Measurements from ENCODE around the gene RASAL3. TPM values are rescaled to one million over a fixed set of nuclear protein-coding genes. Genes with fewer than 3 reads are reported as not detected.

RASAL3 gene
- total RNA-seq, 1 experiment from 2014 or later: 1.9 TPM

DNA sequence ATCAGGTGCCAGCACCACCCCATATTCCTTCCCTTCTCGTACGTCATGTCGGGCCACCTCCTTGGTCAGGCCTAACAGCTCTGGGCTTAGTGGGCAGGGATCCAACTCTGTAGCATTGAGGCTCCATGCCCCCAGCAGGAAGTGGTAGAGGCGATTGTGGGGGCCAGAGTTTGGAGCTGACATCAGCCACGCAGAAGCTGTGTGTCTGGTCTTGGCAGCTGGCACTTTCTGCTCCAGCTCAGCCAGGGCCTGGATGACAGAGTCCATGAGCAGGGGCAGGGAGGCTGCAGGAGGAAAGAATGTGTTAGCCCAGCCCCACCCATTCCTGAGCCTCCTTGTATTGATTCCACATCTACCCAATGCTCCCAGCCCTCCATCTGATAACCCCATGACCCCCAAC is 12.0 kb upstream of the RASAL3 start:
- H3T11ph ChIP-seq (ENCODE audit: low read length): no peak overlapping the region
- H2BK12ac ChIP-seq (ENCODE audit: insufficient read length, low read depth, low read length): no peak overlapping the region
- H3K27ac Mint-ChIP-seq: no peak overlapping the region
- no peak overlapping the region for H3K27ac ChIP-seq (ENCODE audit: insufficient read length, low read depth, low read length)
- no peak overlapping the region for H3K56ac ChIP-seq (ENCODE audit: insufficient read length, low read depth, low read length)
- H4K8ac ChIP-seq (replicated peaks; ENCODE audit: insufficient read length, low read depth, low read length): no peak overlapping the region
- TF ChIP-seq, protein P1, sequence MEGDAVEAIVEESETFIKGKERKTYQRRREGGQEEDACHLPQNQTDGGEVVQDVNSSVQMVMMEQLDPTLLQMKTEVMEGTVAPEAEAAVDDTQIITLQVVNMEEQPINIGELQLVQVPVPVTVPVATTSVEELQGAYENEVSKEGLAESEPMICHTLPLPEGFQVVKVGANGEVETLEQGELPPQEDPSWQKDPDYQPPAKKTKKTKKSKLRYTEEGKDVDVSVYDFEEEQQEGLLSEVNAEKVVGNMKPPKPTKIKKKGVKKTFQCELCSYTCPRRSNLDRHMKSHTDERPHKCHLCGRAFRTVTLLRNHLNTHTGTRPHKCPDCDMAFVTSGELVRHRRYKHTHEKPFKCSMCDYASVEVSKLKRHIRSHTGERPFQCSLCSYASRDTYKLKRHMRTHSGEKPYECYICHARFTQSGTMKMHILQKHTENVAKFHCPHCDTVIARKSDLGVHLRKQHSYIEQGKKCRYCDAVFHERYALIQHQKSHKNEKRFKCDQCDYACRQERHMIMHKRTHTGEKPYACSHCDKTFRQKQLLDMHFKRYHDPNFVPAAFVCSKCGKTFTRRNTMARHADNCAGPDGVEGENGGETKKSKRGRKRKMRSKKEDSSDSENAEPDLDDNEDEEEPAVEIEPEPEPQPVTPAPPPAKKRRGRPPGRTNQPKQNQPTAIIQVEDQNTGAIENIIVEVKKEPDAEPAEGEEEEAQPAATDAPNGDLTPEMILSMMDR (conservative IDR thresholded peaks at IDR 0.05): no peak
- no peaks in the 10 kb centered on the region for H4K20me1 ChIP-seq (ENCODE audit: control insufficient read depth, insufficient read depth, insufficient read length)
- no peak overlapping the region for H2BK5ac ChIP-seq (ENCODE audit: insufficient read length, low read length)
- H2AFZ ChIP-seq (ENCODE audit: low read length): no peak overlapping the region
- no peak overlapping the region for H3K14ac ChIP-seq (ENCODE audit: insufficient read depth, low read length)
- no peak overlapping the region for H3K4me3 Mint-ChIP-seq
- DNase-seq: no peak
- H3K23me2 ChIP-seq (ENCODE audit: insufficient read length, low read depth, low read length, poor library complexity, severe bottlenecking): no peaks in the 10 kb centered on the region
- peaks cover 10% of the 10 kb centered on the region for H3K9me3 ChIP-seq (ENCODE audit: control insufficient read depth, low read depth, low read length)
- H2AK5ac ChIP-seq (ENCODE audit: insufficient read length, low read length): no peak overlapping the region
- H3K4me2 ChIP-seq (ENCODE audit: insufficient read depth, insufficient read length, low read length): no peak overlapping the region
- H3K79me1 ChIP-seq (ENCODE audit: insufficient read depth, low read depth, low read length, poor library complexity, severe bottlenecking): no peaks in the 10 kb centered on the region
- H3K9ac ChIP-seq (ENCODE audit: extremely low read depth, insufficient read length, low read length): no peak overlapping the region
- no peak overlapping the region for H4K91ac ChIP-seq (ENCODE audit: insufficient read length, low read depth, low read length)
- H2BK20ac ChIP-seq (ENCODE audit: low read depth, low read length, poor library complexity, severe bottlenecking): no peak overlapping the region
- peaks cover 22 to 84% of the 10 kb centered on the region in 2 experiments for H3K9me3 Mint-ChIP-seq
- no CpG with 5 or more reads among the region's 5 CpGs for WGBS (ENCODE audit: extremely low coverage, insufficient read length, low lambda C conversion rate)
- H4K5ac ChIP-seq (ENCODE audit: insufficient read length, low read depth, low read length): no peak overlapping the region
- H3K18ac ChIP-seq (ENCODE audit: insufficient read length, low read depth, low read length): no peak overlapping the region
- no peak overlapping the region for H2BK15ac ChIP-seq (ENCODE audit: low read depth, low read length)
- H3K36me3 Mint-ChIP-seq (ENCODE audit: insufficient read depth in 1 of 3, low read depth in 3 of 3): peaks cover 1 to 18% (median 9%) of the 10 kb centered on the region in 3 experiments; a peak in 4 of 7 replicates
- no peak overlapping the region for H3K23ac ChIP-seq (ENCODE audit: insufficient read length, low read depth, low read length)
- H3K4me1 ChIP-seq (ENCODE audit: insufficient read depth, low read length): no peaks in the 10 kb centered on the region
- H3K27me3 ChIP-seq (ENCODE audit: insufficient read depth, low read length): no peaks in the 10 kb centered on the region
- H2BK120ac ChIP-seq (ENCODE audit: low read depth, low read length, poor library complexity, severe bottlenecking): no peak overlapping the region
- H3K79me2 ChIP-seq (ENCODE audit: insufficient read depth, low read length): no peaks in the 10 kb centered on the region
- no peaks in the 10 kb centered on the region for H3K4me1 Mint-ChIP-seq
- no peak overlapping the region for H3K4ac ChIP-seq (ENCODE audit: low read depth, low read length)
- peaks cover 10% of the 10 kb centered on the region for H3K27me3 Mint-ChIP-seq (ENCODE audit: low read depth)
